Ascending aorta (tissue), 2 donors: ENCODE results near the gene NRXN2. TPM values are rescaled to one million over a fixed set of nuclear protein-coding genes. Genes with fewer than 3 reads are reported as not detected.

Experiments used
- DNase-seq, 2 donors: peaks; one replicate each; pipeline ENCODE4 v3.0.0-alpha.2; 2019; ENCODE audit warnings: low spot score in 2 of 2
- H3K27ac ChIP-seq, 2 donors: fragments of 200-600 bp; sonication (generic); one replicate each; pipeline ENCODE4 v1.5.1; 2016 to 2017; ENCODE audit warnings: mild to moderate bottlenecking in 1 of 2
- H3K27me3 ChIP-seq: fragments of 200-600 bp; sonication (generic); one replicate; pipeline ENCODE4 v1.5.1; 2017
- H3K36me3 ChIP-seq, 2 donors: fragments of 200-600 bp; sonication (generic); one replicate each; pipeline ENCODE4 v1.5.1; 2016
- H3K4me1 ChIP-seq, 2 donors: fragments of 200-600 bp; sonication (generic); one replicate each; pipeline ENCODE4 v1.5.1; 2016 to 2017; ENCODE audit warnings: mild to moderate bottlenecking in 1 of 2
- H3K4me3 ChIP-seq, 2 donors: fragments of 200-600 bp; sonication (generic); one replicate each; pipeline ENCODE4 v1.5.1; 2016 to 2017; ENCODE audit warnings: mild to moderate bottlenecking in 1 of 2
- H3K9me3 ChIP-seq, 2 donors: fragments of 200-600 bp; sonication (generic); one replicate each; pipeline ENCODE4 v1.5.1; 2016
- intact Hi-C: fragments of 100-400 bp; cut with DNase I; formaldehyde crosslinking; loops from one replicate; pipeline ENCODE4 v1.15.1; 2023
- total RNA-seq: library from RNA; depleted of rRNA; stranded (reverse); fragments of >200 nt; gene quantifications from one replicate; pipeline ENCODE4 v1.1.0, GENCODE V29; 2016
- TF ChIP-seq, protein P1 (sequence below), 3 experiments: fragments of 200-600 bp in 2 of 3; fragments of 450-650 bp in 1 of 3; sonication (generic) in 2 of 3; IDR thresholded peaks; one replicate each; pipeline ENCODE4 v1.5.1; 2016 to 2019; ENCODE audit warnings: antibody characterized with exemption in 3 of 3, mild to moderate bottlenecking in 1 of 3, moderate library complexity in 1 of 3

The NRXN2 gene
- total RNA-seq, 1 donor from 2014 or later: 26.0 TPM

DNA sequence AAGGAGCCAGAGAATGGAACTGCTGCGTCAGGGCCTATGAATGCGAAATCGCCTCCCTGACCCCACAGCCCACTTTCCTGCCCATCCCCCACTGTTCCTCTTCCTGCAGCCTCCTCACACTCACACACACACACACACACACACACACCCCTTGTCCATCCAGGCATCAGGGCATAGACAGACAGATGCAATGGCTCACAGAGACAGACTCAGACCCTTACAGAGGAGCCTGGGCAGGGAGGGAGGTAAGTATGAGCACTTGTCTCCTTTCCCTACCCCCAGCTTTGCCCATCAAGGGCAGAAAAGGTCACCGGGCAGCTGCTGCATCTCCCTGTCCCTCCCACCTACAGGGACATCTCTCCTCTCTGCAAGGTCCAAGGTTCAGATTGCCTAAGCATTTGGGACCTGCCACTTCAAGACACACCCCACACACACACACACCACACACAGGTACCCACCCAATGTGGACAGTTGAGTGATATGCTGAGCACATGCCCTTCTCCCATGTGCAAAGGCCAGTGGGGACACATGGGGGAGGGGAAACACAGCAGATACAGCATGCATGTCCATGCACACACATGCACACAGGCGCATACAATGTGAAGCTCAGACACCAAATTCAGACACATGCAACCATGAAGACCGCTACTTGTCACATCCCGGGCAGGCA is 2.0 kb upstream of the NRXN2 start:
- Histone ChIP-seq H3K9me3 (no peaks in the 10 kb centered on the region), H3K36me3 (peaks cover 8 to 9% of the 10 kb centered on the region in 2 donors), H3K27ac (no peak overlapping the region), H3K4me3 (no peak overlapping the region), H3K4me1 (peaks cover 0 to 7% of the 10 kb centered on the region in 2 donors), H3K27me3 (no peaks in the 10 kb centered on the region)
- TF ChIP-seq, protein P1, sequence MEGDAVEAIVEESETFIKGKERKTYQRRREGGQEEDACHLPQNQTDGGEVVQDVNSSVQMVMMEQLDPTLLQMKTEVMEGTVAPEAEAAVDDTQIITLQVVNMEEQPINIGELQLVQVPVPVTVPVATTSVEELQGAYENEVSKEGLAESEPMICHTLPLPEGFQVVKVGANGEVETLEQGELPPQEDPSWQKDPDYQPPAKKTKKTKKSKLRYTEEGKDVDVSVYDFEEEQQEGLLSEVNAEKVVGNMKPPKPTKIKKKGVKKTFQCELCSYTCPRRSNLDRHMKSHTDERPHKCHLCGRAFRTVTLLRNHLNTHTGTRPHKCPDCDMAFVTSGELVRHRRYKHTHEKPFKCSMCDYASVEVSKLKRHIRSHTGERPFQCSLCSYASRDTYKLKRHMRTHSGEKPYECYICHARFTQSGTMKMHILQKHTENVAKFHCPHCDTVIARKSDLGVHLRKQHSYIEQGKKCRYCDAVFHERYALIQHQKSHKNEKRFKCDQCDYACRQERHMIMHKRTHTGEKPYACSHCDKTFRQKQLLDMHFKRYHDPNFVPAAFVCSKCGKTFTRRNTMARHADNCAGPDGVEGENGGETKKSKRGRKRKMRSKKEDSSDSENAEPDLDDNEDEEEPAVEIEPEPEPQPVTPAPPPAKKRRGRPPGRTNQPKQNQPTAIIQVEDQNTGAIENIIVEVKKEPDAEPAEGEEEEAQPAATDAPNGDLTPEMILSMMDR (IDR thresholded peaks at IDR 0.05): no peak
- intact Hi-C loops: no loop called here
- DNase-seq: no peak

DNA sequence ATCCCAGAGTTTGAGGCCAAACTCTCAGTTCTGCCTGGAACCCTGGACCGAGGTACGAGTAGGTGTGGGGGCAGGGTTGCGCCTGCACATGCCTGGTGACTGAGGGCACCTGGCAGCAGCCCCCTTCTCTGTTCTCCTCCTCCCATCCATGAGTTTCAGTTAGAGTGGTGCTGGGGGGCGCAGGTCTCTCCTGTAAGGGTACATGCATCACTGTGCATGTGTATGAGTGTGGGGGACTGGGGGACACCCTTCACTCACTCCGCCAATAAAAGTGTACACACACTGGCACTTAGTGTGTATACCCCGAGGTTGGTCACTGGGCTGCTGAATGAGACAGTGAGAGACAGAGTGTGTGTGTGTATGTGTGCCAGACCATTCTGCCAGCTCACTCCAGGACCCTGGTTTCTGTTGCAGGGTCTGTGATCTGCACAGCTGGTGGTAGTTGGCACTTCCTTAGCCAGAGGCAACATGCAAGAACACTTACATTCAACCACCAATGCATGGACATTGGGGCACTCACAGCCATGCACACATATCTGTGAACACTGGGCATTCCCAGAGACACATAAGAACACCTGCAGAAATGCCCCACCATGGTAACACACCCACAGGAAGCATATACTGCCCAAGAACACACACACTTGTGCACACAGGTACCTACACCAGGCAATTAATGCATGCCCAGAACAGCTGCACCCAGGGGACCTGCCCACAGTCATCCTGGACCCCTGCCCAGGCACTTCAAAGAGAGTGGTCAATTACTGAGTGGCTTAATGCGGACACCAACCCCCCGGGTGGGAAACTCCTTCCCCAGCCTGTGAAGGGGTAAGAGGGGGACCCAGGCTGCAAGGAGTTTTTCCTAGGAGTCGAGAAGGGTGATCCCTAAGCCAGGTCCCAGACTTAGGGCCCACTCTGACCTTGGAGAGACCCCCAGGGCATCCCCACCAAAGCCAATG is 1.2 kb upstream of the NRXN2 start:
- TF ChIP-seq, protein P1 (IDR thresholded peaks at IDR 0.05): no peak
- intact Hi-C loops: loop anchor here (1.0 kb wide), 3 partner anchors 36 to 171 kb away; no protein-coding TSS in a partner anchor
- H3K4me3 ChIP-seq: no peak overlapping the region
- no peak overlapping the region for H3K27ac ChIP-seq
- no peak for DNase-seq
- H3K4me1 ChIP-seq: peaks cover 0 to 7% of the 10 kb centered on the region in 2 donors
- H3K9me3 ChIP-seq: no peaks in the 10 kb centered on the region
- no peaks in the 10 kb centered on the region for H3K27me3 ChIP-seq
- peaks cover 5 to 8% of the 10 kb centered on the region in 2 donors for H3K36me3 ChIP-seq

DNA sequence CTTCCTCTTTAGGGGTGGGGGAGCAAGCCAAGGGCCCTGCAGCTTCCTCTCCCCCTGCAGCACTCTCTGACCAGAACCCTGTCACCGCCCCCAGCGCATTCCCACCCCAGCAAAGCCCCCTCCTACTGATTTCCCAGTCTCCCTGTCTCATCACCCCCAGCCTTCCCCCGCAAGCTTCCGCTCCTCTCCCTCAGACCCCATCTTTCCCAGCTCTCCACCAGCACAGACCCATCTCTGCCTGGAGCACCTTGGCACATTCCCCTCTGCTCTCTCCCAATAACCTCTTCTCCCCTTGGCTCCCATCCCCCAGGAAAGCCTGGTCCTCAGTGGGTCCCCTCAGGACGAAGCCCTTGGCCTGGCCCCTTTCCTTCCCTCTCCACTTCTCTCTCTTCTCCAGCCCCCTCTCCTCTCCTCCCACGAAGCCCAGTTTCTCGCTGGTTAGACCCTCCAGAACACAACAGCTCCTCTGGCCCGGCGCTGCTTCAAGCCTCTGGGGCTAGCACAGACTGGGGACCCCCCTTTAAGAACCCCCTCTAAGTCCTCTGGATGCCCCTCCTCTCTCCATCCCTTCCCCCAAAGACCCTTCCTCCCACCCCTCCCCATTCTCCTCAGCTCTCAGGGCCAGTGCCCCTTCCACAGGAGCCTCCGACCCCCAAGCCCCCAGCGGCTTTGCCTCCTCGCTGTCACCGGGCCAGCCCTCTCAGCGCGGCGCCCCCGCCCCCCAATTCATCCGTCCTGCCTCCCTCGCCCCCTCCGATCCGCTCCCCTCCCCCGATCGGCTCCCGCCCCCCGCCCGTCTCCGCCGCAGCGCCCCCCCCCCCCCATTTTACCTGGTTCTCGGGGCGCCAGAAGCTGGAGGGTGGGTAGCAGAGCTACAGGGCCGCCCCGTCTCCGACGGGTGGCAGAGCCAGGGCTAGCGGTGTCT is 594 bp downstream of the NRXN2 start:
- peak overlapping the region; percentile 70 to 82 for H3K4me3 ChIP-seq
- TF ChIP-seq, protein P1 (IDR thresholded peaks at IDR 0.05): no peak
- H3K27me3 ChIP-seq: no peaks in the 10 kb centered on the region

DNA sequence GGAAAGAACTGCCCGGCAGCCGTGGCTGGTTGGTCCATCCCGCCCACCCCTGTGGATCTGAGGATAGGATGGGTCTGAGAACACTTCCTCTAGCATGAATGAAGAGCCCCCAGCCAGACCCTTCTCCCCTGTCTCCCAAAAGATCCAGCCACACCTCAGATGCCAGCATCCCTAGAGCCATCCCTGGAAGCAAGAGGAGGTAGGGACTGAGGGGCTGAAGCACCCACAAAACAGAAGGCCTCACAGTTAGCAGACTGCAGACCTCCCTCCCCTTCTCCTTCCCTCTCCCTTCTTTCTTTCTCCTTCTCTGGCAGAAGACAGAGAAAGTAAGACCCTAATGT is 1.7 kb downstream of the NRXN2 start:
- intact Hi-C loops: no loop called here
- Histone ChIP-seq H3K9me3 (no peaks in the 10 kb centered on the region), H3K4me3 (no peak overlapping the region), H3K36me3 (no peaks in the 10 kb centered on the region), H3K27me3 (no peaks in the 10 kb centered on the region), H3K4me1 (peaks cover 0 to 7% of the 10 kb centered on the region in 2 donors), H3K27ac (no peak overlapping the region)
- TF ChIP-seq, protein P1 (IDR thresholded peaks at IDR 0.05): no peak
- DNase-seq: no peak

More for the DNA sequence above, 594 bp downstream of the NRXN2 start:
- peaks cover 0 to 7% of the 10 kb centered on the region in 2 donors for H3K4me1 ChIP-seq
- DNase-seq: no peak
- intact Hi-C loops: loop anchor here (1.0 kb wide), 3 partner anchors 34 to 169 kb away; no protein-coding TSS in a partner anchor
- no peaks in the 10 kb centered on the region for H3K9me3 ChIP-seq
- H3K36me3 ChIP-seq: no peaks in the 10 kb centered on the region
- H3K27ac ChIP-seq: no peak overlapping the region
